Lower leg skin (tissue), 4 donors: Measurements from ENCODE around the gene YPEL1. TPM values are rescaled to one million over a fixed set of nuclear protein-coding genes. Genes with fewer than 3 reads are reported as not detected.

Experiments
- DNase-seq, 2 donors: peaks; one replicate each; pipeline ENCODE4 v3.0.0-alpha.2; 2019; ENCODE audit warnings: low spot score in 2 of 2
- H3K4me3 ChIP-seq: fragments of 200-600 bp; sonication (generic); 2 replicates; pipeline ENCODE4 v1.5.1; 2017; ENCODE audit warnings: mild to moderate bottlenecking, low read depth; ENCODE audit not compliant: poor library complexity, severe bottlenecking
- POLR2A ChIP-seq, 2 donors: fragments of 450-650 bp; IDR thresholded peaks; one replicate each; pipeline ENCODE4 v1.6.1; 2016 to 2017; ENCODE audit warnings: antibody characterized with exemption in 2 of 2, mild to moderate bottlenecking in 1 of 2, moderate library complexity in 1 of 2
- WGBS, 2 donors: methylation state at CpG; one replicate each; pipeline ENCODE4 v1.1.5; 2018; 5-methylcytosine and 5-hydroxymethylcytosine counted together
- intact Hi-C: fragments of 100-400 bp; cut with DNase I; formaldehyde crosslinking; loops from one replicate; pipeline ENCODE4 v1.15.0; 2023; ENCODE audit warnings: low total_unique reads
- total RNA-seq, 4 donors: library from RNA; depleted of rRNA; stranded (reverse); fragments of >200 nt; gene quantifications; one replicate each; pipeline ENCODE4 v1.1.0, GENCODE V29; 2016
- TF ChIP-seq, protein P1 (sequence below), 3 donors: fragments of 450-650 bp; IDR thresholded peaks; one replicate each; pipeline ENCODE4 v1.5.1; 2016; ENCODE audit warnings: antibody characterized with exemption in 3 of 3, mild to moderate bottlenecking in 3 of 3, moderate library complexity in 2 of 3

Gene YPEL1
- total RNA-seq, 4 donors from 2014 or later = 1.9 to 5.4 (median 2.8) TPM

GRCh38 chr22:21702094-21702493 is 33.5 kb downstream of the YPEL1 start:
- WGBS, 2 donors = 85 to 90% methylated on average over 6 of the region's 6 CpGs

GRCh38 chr22:21701384-21701971 is 34.1 kb downstream of the YPEL1 start:
- no peak overlapping the region for H3K4me3 ChIP-seq
- TF ChIP-seq POLR2A (IDR thresholded peaks at IDR 0.05) = no peak
- TF ChIP-seq, protein P1, sequence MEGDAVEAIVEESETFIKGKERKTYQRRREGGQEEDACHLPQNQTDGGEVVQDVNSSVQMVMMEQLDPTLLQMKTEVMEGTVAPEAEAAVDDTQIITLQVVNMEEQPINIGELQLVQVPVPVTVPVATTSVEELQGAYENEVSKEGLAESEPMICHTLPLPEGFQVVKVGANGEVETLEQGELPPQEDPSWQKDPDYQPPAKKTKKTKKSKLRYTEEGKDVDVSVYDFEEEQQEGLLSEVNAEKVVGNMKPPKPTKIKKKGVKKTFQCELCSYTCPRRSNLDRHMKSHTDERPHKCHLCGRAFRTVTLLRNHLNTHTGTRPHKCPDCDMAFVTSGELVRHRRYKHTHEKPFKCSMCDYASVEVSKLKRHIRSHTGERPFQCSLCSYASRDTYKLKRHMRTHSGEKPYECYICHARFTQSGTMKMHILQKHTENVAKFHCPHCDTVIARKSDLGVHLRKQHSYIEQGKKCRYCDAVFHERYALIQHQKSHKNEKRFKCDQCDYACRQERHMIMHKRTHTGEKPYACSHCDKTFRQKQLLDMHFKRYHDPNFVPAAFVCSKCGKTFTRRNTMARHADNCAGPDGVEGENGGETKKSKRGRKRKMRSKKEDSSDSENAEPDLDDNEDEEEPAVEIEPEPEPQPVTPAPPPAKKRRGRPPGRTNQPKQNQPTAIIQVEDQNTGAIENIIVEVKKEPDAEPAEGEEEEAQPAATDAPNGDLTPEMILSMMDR (IDR thresholded peaks at IDR 0.05) = no peak
- 93 to 95% methylated on average over 7 of the region's 7 CpGs for WGBS, 2 donors
- intact Hi-C loops = no loop called here
- no peak for DNase-seq

More at GRCh38 chr22:21702094-21702493, 33.5 kb downstream of the YPEL1 start:
- DNase-seq = no peak
- intact Hi-C loops = no loop called here
- TF ChIP-seq, protein P1 (IDR thresholded peaks at IDR 0.05) = no peak
- no peak for TF ChIP-seq POLR2A (IDR thresholded peaks at IDR 0.05)
- H3K4me3 ChIP-seq = no peak overlapping the region

DNA sequence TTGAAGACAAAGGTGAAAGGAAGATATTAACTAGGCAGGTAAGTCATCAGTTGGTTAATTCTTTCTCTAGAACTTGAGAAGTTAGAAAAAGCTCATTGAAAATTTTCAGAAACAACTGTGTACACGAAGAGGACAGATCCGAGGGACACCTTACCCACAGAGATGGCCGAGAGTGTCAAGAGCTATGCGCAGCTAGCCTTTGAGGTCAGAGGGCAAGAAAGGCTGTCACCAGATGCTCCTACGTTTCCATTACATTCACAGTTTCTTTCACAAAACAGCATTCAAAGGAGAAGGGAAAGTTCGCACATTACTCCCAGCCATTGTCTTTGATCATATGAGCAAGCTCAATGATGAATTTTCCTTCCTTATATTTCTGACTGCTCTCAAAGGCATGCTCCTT is 34.8 kb downstream of the YPEL1 start:
- TF ChIP-seq, protein P1 (IDR thresholded peaks at IDR 0.05) = no peak
- H3K4me3 ChIP-seq = no peak overlapping the region
- WGBS, 2 donors = 93 to 94% methylated on average over 6 of the region's 6 CpGs
- DNase-seq = no peak
- intact Hi-C loops = no loop called here

DNA sequence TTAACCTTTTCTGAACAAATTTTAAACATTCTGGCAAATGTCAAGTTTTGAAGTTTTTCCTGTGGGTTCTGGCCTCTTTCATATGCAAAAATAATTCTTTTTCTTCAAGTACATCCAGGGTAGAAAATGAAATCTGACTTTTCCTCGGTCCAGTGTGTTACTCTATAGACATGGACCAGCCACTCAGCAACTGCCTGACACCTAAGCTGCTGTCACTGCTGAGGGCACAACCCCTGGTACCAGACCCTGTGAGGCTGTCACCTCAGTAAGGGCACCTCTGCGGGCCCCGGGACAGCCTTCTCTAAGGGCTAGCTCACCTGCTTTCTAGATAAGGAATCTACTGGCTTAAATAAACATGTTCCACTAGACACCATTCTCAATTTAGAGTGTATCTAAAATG is 36.0 kb downstream of the YPEL1 start:
- H3K4me3 ChIP-seq = no peak overlapping the region
- WGBS, 2 donors = 91 to 93% methylated on average over 3 of the region's 3 CpGs
- TF ChIP-seq, protein P1 (IDR thresholded peaks at IDR 0.05) = no peak
- TF ChIP-seq POLR2A (IDR thresholded peaks at IDR 0.05) = no peak
- intact Hi-C loops = no loop called here
- DNase-seq = no peak

DNA sequence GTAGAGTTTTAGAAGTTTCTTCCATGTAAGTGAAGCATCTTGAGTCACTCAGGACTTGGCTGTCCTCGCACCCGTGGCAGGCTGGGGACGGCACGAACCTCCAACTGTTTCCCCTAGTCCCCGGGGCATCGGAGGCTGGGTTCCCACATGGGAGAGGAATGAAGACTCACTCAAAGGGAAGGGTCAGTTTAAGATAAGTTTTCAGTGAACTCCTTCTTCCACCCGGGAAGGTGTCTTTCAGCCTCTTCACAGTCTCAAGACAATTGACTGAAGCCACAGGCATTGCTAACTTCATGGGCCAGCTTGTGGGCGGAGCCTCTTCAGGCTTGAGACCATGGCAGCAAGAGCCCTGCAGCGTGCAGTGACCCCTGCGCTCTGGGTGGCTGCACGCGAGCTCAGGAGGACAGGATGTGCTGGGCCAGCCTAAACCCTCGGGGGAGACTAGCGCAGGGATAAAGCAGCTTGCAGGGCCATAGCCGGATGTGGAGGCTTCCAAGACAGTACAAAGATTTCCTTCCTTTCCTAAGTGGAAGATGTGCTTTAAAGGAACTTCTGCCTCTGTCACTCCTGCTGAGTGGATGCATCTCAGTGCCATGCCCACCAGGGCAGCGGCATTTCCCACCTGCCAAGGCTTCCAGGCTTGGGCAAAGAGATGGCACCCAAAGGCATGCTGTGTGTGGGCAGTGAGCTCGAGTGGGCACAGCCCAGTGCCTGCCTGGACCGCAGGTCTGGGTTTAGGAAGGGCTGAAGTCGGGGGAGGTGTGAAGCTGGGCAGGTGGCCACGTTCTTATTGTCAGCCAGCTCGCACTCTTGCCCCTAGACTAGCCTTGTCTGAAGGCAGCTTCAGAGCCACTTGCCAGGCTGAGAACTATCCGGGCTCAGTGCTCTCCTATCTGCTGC is 36.9 kb downstream of the YPEL1 start:
- H3K4me3 ChIP-seq = no peak overlapping the region
- TF ChIP-seq POLR2A (IDR thresholded peaks at IDR 0.05) = no peak
- TF ChIP-seq, protein P1 (IDR thresholded peaks at IDR 0.05) = no peak
- no peak for DNase-seq
- intact Hi-C loops = no loop called here
- WGBS, 2 donors = 62 to 69% methylated on average over 15 to 22 of the region's 22 CpGs
